ENCODE data around the gene PRMT6.

GRCh38 chr1:107096690-107097089 lies 40.2 kb downstream of the PRMT6 start:
- TF ChIP-seq REST (IDR thresholded peaks at IDR 0.05; ENCODE audit: insufficient replicate concordance, low read depth) (no peak), GABPA (IDR thresholded peaks at IDR 0.05; ENCODE audit: low read depth) (no peak), CTCF (IDR thresholded peaks at IDR 0.05; ENCODE audit: insufficient read depth, low read length) (no peak)

Measured in HL-60 (cell line).